HepG2 (cell line): Measurements from ENCODE around the gene SPTSSB. TPM values are rescaled to one million over a fixed set of nuclear protein-coding genes. Genes with fewer than 3 reads are reported as not detected.
A peak's percentile ranks its signal among the peaks of the same experiment; 100 is the strongest.

Source experiments
- BORCS8-MEF2B ChIP-seq: sonication (generic); formaldehyde crosslinking; IDR thresholded peaks from 2 replicates; pipeline ENCODE4 v1.8.0; 2022; ENCODE audit warnings: mild to moderate bottlenecking, missing genetic modification reagents
- CREB1 ChIP-seq, 2 experiments: fragments of 450-650 bp in 1 of 2; IDR thresholded peaks; 2 replicates each; pipeline ENCODE4 v1.6.1; 2016 to 2017; ENCODE audit warnings: control low read depth in 1 of 2, mild to moderate bottlenecking in 1 of 2, missing compliant biosample characterization in 1 of 2, missing genetic modification characterization in 1 of 2
- FIP1L1 ChIP-seq: fragments of 200-400 bp; formaldehyde crosslinking; IDR thresholded peaks from 2 replicates; pipeline ENCODE4 v1.6.1; 2018; ENCODE audit warnings: low read depth, mild to moderate bottlenecking, low read length, moderate library complexity, borderline replicate concordance; ENCODE audit not compliant: insufficient read depth
- GFI1 ChIP-seq: sonication (generic); formaldehyde crosslinking; IDR thresholded peaks from 2 replicates; pipeline ENCODE4 v1.5.0; 2020; ENCODE audit warnings: missing genetic modification reagents, mild to moderate bottlenecking, borderline replicate concordance
- ISX ChIP-seq: sonication (generic); formaldehyde crosslinking; conservative IDR thresholded peaks from 2 replicates; pipeline ENCODE4 v1.5.0; 2020; ENCODE audit warnings: missing genetic modification reagents
- KMT2B ChIP-seq: IDR thresholded peaks from 2 replicates; pipeline ENCODE4 v1.6.1; 2016; ENCODE audit warnings: missing genetic modification reagents, missing compliant biosample characterization
- MED13 ChIP-seq: sonication (generic); formaldehyde crosslinking; IDR thresholded peaks from 2 replicates; pipeline ENCODE4 v1.5.0; 2020; ENCODE audit warnings: missing genetic modification reagents
- NFYB ChIP-seq: sonication (generic); formaldehyde crosslinking; IDR thresholded peaks from 2 replicates; pipeline ENCODE4 v1.4.0; 2020; ENCODE audit warnings: missing genetic modification reagents
- NR2F2 ChIP-seq: IDR thresholded peaks from 2 replicates; pipeline ENCODE4 v1.6.1; 2012; ENCODE audit warnings: low read depth, inconsistent platforms, borderline replicate concordance
- PAX8 ChIP-seq: sonication (generic); formaldehyde crosslinking; IDR thresholded peaks from 2 replicates; pipeline ENCODE4 v1.8.0; 2022; ENCODE audit warnings: mild to moderate bottlenecking, missing genetic modification reagents, borderline replicate concordance
- SALL1 ChIP-seq: sonication (generic); formaldehyde crosslinking; IDR thresholded peaks from 2 replicates; pipeline ENCODE4 v1.8.0; 2022; ENCODE audit warnings: mild to moderate bottlenecking, missing genetic modification reagents
- SOX13 ChIP-seq, 3 experiments: fragments of 450-650 bp in 1 of 3; sonication (generic) in 1 of 3; formaldehyde crosslinking in 1 of 3; IDR thresholded peaks in 2 of 3; conservative IDR thresholded peaks in 1 of 3; 2 replicates each; pipeline versions ENCODE4 v1.5.0 to v1.6.1; 2016 to 2020; ENCODE audit warnings: antibody characterized with exemption in 1 of 3, mild to moderate bottlenecking in 1 of 3, missing compliant biosample characterization in 1 of 3, missing genetic modification reagents in 1 of 3, moderate library complexity in 1 of 3
- TCF7 ChIP-seq: sonication (generic); IDR thresholded peaks from 2 replicates; pipeline ENCODE4 v1.6.1; 2016; ENCODE audit warnings: antibody characterized with exemption, low read depth
- ZBTB2 ChIP-seq: sonication (generic); formaldehyde crosslinking; IDR thresholded peaks from 2 replicates; pipeline ENCODE4 v1.8.0; 2022; ENCODE audit warnings: low read depth, missing genetic modification reagents
- ZNF264 ChIP-seq: sonication (generic); formaldehyde crosslinking; IDR thresholded peaks from 2 replicates; pipeline ENCODE4 v1.4.0; 2020; ENCODE audit warnings: missing genetic modification reagents
- ZNF451 ChIP-seq: sonication (generic); formaldehyde crosslinking; IDR thresholded peaks from 2 replicates; pipeline ENCODE4 v1.5.0; 2020; ENCODE audit warnings: mild to moderate bottlenecking, missing genetic modification reagents
- ZNF646 ChIP-seq: sonication (generic); formaldehyde crosslinking; IDR thresholded peaks from 2 replicates; pipeline ENCODE4 v1.9.0; 2021; ENCODE audit warnings: mild to moderate bottlenecking, missing genetic modification reagents
- ZNF770 ChIP-seq: sonication (generic); formaldehyde crosslinking; IDR thresholded peaks from 2 replicates; pipeline ENCODE4 v1.5.0; 2020; ENCODE audit warnings: mild to moderate bottlenecking, missing genetic modification reagents
- ZNF780A ChIP-seq: sonication (generic); formaldehyde crosslinking; IDR thresholded peaks from 2 replicates; pipeline ENCODE4 v1.8.0; 2022; ENCODE audit warnings: mild to moderate bottlenecking, missing genetic modification reagents, moderate library complexity
- polyA plus RNA-seq, 8 experiments: library from polyadenylated mRNA; depleted of rRNA in 3 of 8; stranded (reverse) in 7 of 8; unstranded in 1 of 8; fragments of >200 nt; fragmentation: Illumina TruSeq in 4 of 8; extraction: Trizol in 4 of 8; gene quantifications; 2 replicates each; pipeline versions ENCODE4 v1.2.1 to v1.2.3, GENCODE V29; 2011 to 2016; ENCODE audit warnings: low read depth in 4 of 8, missing spikeins in 1 of 8, mixed read lengths in 1 of 8; ENCODE audit not compliant: insufficient read depth in 1 of 8
- total RNA-seq, 5 experiments: library from RNA; depleted of rRNA; stranded (reverse); fragments of >200 nt; fragmentation: Illumina TruSeq; extraction: Trizol; gene quantifications; 2 replicates each; pipeline ENCODE4 v1.2.3, GENCODE V29; 2016; ENCODE audit warnings: low read depth in 1 of 5

Gene SPTSSB
- total and polyA plus RNA-seq, 2 of the 13 experiments (the other 11 are each of a cell fraction or from before 2014, with no cell fraction given) = 0.51 to 2.4 TPM

- no peak for TF ChIP-seq ZNF646 (CRISPR knock-in tag)
- no peak for TF ChIP-seq FIP1L1
- TF ChIP-seq KMT2B (CRISPR knock-in tag) = no peak
- TF ChIP-seq CREB1 (IDR thresholded peaks at IDR 0.05) = no peak
- no peak for TF ChIP-seq CREB1 (CRISPR knock-in tag; IDR thresholded peaks at IDR 0.05)
- TF ChIP-seq ISX (CRISPR knock-in tag) = no peak
- TF ChIP-seq SOX13 (IDR thresholded peaks at IDR 0.05) = peak; percentile 53; the same call in 1 of the 2 replicates
- TF ChIP-seq SOX13 (CRISPR knock-in tag; conservative IDR thresholded peaks at IDR 0.05 in 1 of 2, IDR thresholded peaks at IDR 0.05 in 1 of 2) = peak in 1 of 2 experiments; percentile 97; a peak in 2 of 4 replicates
- TF ChIP-seq MED13 (CRISPR knock-in tag) = no peak
- no peak for TF ChIP-seq NFYB (CRISPR knock-in tag)
- no peak for TF ChIP-seq ZNF264
- TF ChIP-seq ZNF780A (CRISPR knock-in tag) = no peak
- TF ChIP-seq GFI1 (CRISPR knock-in tag) = peak; percentile 37; the same call in 1 of the 2 replicates
- TF ChIP-seq NR2F2 = peak; percentile 68
- no peak for TF ChIP-seq PAX8 (CRISPR knock-in tag)
- TF ChIP-seq BORCS8-MEF2B (CRISPR knock-in tag) = no peak
- TF ChIP-seq TCF7 = peak; percentile 86
- no peak for TF ChIP-seq ZNF451 (CRISPR knock-in tag)
- TF ChIP-seq SALL1 (CRISPR knock-in tag) = no peak
- no peak for TF ChIP-seq ZNF770 (CRISPR knock-in tag)
- TF ChIP-seq ZBTB2 (CRISPR knock-in tag) = no peak
These were observed 48.3 kb downstream of the SPTSSB start (continued) for GRCh38 chr3:161322781-161323568.
